Cardiac muscle cell (in vitro differentiated cells and primary cell): Measurements from ENCODE around the gene MACROD2. TPM values are rescaled to one million over a fixed set of nuclear protein-coding genes. Genes with fewer than 3 reads are reported as not detected.

Experiments used
- DNase-seq, 2 donors: peaks; one replicate each; pipeline versions ENCODE4 v3.0.0 to v3.0.0-alpha.2; 2010 to 2017; ENCODE audit warnings: low read depth in 1 of 2, low spot score in 1 of 2
- H3K27ac ChIP-seq: fragments of 200-600 bp; sonication (generic); 2 replicates; pipeline ENCODE4 v1.5.1; 2016
- H3K27me3 ChIP-seq: fragments of 200-600 bp; sonication (generic); 2 replicates; pipeline ENCODE4 v1.6.0; 2016; ENCODE audit warnings: control low read depth
- H3K36me3 ChIP-seq: fragments of 200-600 bp; sonication (generic); 2 replicates; pipeline ENCODE4 v1.5.1; 2016; ENCODE audit warnings: control low read depth
- H3K4me1 ChIP-seq: fragments of 200-600 bp; sonication (generic); 2 replicates; pipeline ENCODE4 v1.8.1; 2017; ENCODE audit warnings: low read depth, mild to moderate bottlenecking, mixed run types
- H3K4me3 ChIP-seq: fragments of 200-600 bp; sonication (generic); 2 replicates; pipeline ENCODE4 v1.5.1; 2016; ENCODE audit warnings: mild to moderate bottlenecking
- H3K9me3 ChIP-seq: fragments of 200-600 bp; sonication (generic); 2 replicates; pipeline ENCODE4 v1.5.1; 2017; ENCODE audit warnings: low read depth, mild to moderate bottlenecking, control low read depth
- polyA plus RNA-seq: library from polyadenylated mRNA; unstranded; fragments of >200 nt; fragmentation: Nextera tagmentation; extraction: Ambion mirVana; gene quantifications from 2 replicates; pipeline ENCODE4 v1.2.1, GENCODE V29; 2016
- total RNA-seq: library from RNA; depleted of rRNA; stranded (reverse); fragments of >200 nt; gene quantifications from 2 replicates; pipeline ENCODE4 v1.2.3, GENCODE V29; 2016
- TF ChIP-seq, protein P1 (sequence below): IDR thresholded peaks from 2 replicates; pipeline ENCODE4 v1.5.1; 2012; ENCODE audit warnings: low read depth, mild to moderate bottlenecking, low read length

Gene MACROD2
- total and polyA plus RNA-seq, 2 experiments from 2014 or later, result 9.3 to 14.4 TPM

DNA sequence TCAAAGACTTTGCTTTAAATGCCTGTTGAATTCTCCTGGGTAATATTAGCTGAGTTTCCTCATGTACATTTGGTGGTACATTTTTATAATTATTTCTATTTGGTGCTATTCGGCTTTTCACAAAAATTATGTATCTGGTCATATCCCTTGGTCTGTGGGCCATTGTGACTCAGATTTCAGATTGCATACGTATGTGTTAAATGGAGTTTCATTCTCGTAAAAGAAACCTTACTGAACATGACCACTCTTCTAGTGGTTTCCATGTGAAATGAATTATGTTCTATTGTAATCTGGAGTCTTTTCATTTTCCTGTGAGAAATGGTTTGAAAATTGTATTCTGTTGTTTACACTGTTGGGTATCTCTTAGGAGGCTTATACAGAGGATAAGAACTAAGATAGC, 728.3 kb downstream of the MACROD2 start:
- TF ChIP-seq, protein P1, sequence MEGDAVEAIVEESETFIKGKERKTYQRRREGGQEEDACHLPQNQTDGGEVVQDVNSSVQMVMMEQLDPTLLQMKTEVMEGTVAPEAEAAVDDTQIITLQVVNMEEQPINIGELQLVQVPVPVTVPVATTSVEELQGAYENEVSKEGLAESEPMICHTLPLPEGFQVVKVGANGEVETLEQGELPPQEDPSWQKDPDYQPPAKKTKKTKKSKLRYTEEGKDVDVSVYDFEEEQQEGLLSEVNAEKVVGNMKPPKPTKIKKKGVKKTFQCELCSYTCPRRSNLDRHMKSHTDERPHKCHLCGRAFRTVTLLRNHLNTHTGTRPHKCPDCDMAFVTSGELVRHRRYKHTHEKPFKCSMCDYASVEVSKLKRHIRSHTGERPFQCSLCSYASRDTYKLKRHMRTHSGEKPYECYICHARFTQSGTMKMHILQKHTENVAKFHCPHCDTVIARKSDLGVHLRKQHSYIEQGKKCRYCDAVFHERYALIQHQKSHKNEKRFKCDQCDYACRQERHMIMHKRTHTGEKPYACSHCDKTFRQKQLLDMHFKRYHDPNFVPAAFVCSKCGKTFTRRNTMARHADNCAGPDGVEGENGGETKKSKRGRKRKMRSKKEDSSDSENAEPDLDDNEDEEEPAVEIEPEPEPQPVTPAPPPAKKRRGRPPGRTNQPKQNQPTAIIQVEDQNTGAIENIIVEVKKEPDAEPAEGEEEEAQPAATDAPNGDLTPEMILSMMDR, result no peak
- H3K4me1 ChIP-seq, result no peaks in the 10 kb centered on the region
- H3K27ac ChIP-seq, result no peak overlapping the region
- no peaks in the 10 kb centered on the region for H3K9me3 ChIP-seq
- H3K27me3 ChIP-seq, result no peaks in the 10 kb centered on the region
- DNase-seq, result no peak
- H3K4me3 ChIP-seq, result no peak overlapping the region
- no peaks in the 10 kb centered on the region for H3K36me3 ChIP-seq

DNA sequence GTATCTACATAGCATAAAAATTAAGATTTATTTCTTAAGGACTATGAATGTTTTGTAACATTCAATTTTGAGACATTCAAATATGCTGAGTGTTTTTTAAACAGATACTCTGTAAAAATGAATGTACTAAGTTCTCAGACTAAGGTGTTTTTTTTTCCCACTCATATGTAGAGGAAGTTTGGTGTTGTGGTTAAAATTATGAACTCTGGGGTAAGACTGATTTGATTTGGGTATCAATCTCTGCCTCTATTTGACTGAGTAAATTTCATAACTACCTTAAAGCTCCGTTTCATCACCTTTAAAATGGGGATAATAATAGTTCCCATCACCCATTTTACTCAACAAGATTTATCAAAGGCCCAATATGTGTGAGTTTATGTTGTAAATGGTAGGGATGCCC, 728.7 kb downstream of the MACROD2 start:
- DNase-seq, result no peak
- no peak overlapping the region for H3K27ac ChIP-seq
- TF ChIP-seq, protein P1, result no peak
- H3K36me3 ChIP-seq, result no peaks in the 10 kb centered on the region
- no peak overlapping the region for H3K4me3 ChIP-seq
- no peaks in the 10 kb centered on the region for H3K4me1 ChIP-seq
- H3K27me3 ChIP-seq, result no peaks in the 10 kb centered on the region
- no peaks in the 10 kb centered on the region for H3K9me3 ChIP-seq

DNA sequence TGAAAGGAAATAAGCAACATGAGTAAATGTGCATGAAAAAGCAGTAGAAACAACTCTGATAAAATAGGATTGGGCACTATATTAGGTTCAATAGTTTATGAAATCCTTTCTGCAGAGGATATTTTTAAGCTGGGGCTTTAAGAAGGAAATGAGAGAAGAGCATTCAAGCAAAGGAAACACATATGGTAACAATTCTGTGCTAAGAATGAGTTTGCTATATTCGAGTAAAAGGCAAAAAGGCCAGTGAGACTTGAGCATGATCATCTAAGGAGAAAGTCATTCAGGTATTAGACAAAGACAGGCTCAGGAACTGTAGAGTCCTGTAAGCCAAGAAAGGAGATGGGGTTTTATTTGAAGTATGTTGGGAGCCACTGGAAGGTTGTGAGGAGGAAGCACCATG, 729.2 kb downstream of the MACROD2 start:
- Histone ChIP-seq H3K27me3 (no peaks in the 10 kb centered on the region), H3K36me3 (no peaks in the 10 kb centered on the region), H3K9me3 (no peaks in the 10 kb centered on the region), H3K4me1 (no peaks in the 10 kb centered on the region), H3K4me3 (no peak overlapping the region), H3K27ac (no peak overlapping the region)
- TF ChIP-seq, protein P1, result no peak
- DNase-seq, result no peak

DNA sequence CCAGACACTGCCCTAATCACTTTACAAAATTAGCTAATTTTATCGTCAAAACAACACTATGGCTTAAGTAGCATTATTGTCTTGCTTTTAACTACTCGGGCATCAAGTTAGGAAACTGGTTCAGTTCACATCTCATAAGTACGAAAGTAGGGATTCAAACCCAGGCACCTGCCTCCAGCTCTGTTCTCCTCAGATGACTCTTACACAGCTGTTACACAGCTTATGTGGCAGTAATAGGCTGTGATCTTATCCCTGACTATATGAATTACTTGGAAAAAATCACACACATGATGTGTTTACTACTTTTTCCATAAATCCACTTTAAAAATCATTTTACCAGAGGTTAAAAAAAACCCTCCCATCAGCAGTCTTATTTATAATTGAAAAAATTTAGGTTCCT, 731.3 kb downstream of the MACROD2 start:
- H3K27ac ChIP-seq, result no peak overlapping the region
- H3K36me3 ChIP-seq, result no peaks in the 10 kb centered on the region
- TF ChIP-seq, protein P1, result no peak

DNA sequence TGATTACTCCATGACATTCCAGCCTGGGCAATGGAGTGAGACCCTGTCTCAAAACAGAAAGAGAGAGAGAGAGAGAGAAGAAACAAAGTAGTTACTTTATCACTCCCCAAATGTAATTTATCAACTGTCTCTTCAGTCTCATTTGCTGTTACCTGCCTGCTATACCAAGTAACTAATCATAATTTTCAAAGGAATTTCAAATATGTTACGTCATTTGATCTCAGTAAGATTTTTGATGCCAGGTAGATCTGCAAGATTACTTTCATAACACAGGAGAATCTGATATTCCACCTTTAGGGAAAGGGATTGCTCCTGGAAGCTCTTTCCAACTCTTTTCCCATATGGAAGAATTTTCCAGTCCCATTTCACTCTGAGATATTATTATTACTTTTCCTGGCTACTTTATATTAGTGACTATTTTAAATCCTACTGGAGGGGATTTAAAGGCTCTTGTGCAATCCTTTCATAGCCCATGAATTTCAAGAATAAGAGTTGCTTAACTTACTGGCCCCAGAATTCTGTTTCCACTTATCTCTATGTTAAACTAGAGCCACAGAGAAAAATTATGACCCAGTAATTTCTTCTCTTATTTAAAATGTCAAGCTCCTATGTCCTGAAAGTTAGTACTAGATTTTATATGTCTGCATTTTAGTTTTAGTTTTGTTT, 732.3 kb downstream of the MACROD2 start:
- TF ChIP-seq, protein P1, result no peak
- Histone ChIP-seq H3K27me3 (no peaks in the 10 kb centered on the region), H3K4me3 (no peak overlapping the region), H3K9me3 (no peaks in the 10 kb centered on the region), H3K36me3 (no peaks in the 10 kb centered on the region), H3K27ac (no peak overlapping the region), H3K4me1 (no peaks in the 10 kb centered on the region)
- no peak for DNase-seq

More for the DNA sequence above, 731.3 kb downstream of the MACROD2 start:
- H3K27me3 ChIP-seq, result no peaks in the 10 kb centered on the region
- no peak for DNase-seq
- no peak overlapping the region for H3K4me3 ChIP-seq
- H3K9me3 ChIP-seq, result no peaks in the 10 kb centered on the region
- H3K4me1 ChIP-seq, result no peaks in the 10 kb centered on the region
